ENCODE measurements around the gene UNC119.
A peak's percentile ranks its signal among the peaks of the same experiment; 100 is the strongest.

UNC119 gene

DNA sequence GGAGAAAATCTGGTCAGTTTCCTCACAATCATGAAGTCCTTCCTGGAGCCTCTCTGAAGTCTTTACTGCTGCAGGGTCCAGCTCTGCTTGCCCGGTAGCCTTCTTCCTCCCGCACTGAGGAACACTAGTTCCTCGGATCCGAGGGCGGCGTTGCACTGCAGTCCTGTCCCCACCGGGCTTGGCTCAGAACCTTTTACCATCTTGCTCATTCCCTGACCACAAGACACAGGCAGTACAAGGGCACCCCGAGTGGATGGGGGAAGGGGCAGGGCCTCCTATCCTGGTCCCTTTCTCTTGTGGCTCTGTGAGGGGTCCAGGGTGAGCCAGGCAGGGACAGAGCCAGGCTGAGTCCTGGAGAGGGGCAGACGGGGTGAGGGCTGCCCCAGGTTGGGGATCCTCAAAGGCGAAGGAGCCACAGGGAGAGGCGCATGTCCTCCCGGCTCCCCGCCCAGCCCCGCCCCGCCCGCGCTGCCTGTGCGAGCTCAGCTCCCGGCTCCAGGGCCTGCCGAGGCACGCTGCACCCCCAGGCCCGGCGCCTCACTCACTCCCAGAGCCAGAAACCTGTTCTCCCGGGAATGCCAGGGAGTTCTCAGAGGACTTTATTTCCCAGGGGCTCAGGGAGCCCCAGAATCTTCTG lies 44.7 kb downstream of the UNC119 start:
- Histone ChIP-seq H3K4me3 (peak overlapping the region; percentile 13 to 42 (median 23)), H3K27ac (peak overlapping the region in 18 of 21 experiments; percentile 14 to 86 (median 65))

DNA sequence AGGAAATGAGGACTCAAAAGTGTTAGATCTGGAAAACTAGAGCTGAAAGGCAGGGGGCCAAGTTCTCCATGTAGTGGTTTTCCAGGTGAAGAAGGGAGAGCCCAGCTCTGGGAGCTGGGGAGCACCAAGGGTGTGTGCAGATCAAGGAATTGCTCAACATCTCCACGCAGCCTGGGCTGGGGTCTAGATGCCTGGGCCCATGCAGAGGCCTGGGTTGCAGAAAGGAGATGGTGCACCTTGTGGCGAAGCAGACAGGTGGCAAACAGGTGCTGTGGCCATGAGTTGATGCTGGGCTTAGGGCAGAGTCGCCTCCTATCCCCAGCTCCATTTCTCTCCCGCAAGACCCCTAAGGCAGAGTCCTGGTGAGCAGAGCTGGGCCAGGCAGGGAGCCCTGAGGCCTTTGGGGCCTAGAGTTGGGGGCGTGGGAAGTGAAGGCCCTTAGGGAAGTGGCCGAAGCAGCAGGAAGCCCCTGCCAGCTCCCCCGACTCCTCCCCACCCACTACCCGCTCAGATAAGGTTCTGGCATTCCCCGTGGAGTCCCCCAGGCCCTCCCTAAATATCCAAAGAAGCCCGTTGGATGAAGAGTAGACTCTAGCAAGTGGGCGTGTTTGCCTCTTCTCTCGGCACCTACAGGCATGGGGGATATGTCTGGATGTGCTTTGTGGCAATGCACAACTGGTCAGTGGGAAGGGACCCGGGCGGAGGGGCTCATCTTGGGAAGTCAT lies 45.5 kb downstream of the UNC119 start:
- Histone ChIP-seq H3K4me3 (peak overlapping the region; percentile 13 to 42 (median 23)), H3K27ac (peak overlapping the region in 18 of 21 experiments; percentile 17 to 86 (median 66))

DNA sequence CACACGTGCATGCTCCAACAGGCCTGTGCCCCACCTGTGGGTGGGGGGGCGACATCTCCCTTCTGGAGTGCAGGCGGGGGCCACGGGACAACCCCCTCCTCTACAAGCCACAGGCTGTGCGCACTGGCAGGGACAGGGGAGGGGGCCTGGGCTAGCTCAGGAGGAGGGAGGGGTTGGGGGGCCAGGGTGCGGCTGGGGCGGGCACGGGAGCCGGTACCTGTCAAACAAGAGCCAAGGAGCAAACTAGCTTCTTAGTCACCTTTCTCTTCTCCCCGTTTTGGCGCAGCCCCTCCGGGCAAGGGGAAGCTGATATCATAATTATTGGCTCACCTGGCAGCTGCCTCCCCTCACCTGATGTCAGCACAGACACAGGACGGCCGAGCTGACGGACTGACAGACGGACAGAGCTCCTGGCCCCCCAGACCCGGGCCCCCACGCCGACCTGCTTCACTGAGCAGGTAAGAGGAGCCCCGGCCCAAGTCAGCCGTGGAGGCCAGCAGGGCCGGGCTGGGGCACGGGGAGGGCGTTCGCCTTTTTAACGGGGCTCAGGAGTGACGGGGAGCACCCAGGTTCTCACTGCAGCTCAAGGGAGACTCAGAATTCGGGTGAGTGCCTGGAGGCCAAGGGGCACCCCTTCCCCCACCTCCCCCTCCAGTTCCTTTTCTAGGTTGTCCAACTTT lies 46.3 kb downstream of the UNC119 start, which contains the start of gene FOXN1:
Gene FOXN1, plus strand, starts transcription at position 363 of the 680 bp plus-strand sequence. CDS start 17,622 bp downstream, outside the sequence.
- H3K4me3 ChIP-seq: peak within 1 kb of the TSS; percentile 13 to 42 (median 23)
- peak within 1 kb of the TSS in 19 of 21 experiments; percentile 17 to 86 (median 65) for H3K27ac ChIP-seq

DNA sequence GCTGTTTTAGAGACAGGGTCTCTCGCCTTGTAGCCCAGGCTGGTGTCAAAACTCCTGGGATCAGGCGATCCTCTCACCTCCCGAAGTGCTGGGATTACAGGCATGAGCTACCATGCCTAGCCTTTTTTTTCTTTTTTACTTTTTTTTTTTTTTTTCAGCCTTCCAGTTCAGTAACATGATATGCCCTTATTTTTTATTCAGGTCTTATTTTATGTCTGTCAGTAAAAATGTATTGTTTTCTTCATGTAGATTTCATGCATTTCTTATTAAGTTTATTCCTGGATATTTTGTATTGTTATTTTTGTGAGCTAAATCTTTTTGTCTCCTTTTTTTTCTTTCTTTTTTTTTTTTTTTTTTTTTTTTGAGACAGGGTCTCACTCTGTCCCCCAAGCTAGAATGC lies 49.0 kb downstream of the UNC119 start:
- H3K4me3 ChIP-seq: no peak overlapping the region

GRCh38 chr17:28501421-28502284 lies 50.8 kb downstream of the UNC119 start:
- H3K27ac ChIP-seq: peak overlapping the region in 11 of 21 experiments; percentile 2 to 65 (median 43)
- no peak overlapping the region for H3K4me3 ChIP-seq

More for the DNA sequence above, 49.0 kb downstream of the UNC119 start:
- H3K27ac ChIP-seq: no peak overlapping the region

- Histone ChIP-seq H3K27ac (peak overlapping the region in 4 of 21 experiments; percentile 43 to 56 (median 50)), H3K4me3 (no peak overlapping the region)
These were observed 51.6 kb downstream of the UNC119 start for GRCh38 chr17:28500712-28501379.

DNA sequence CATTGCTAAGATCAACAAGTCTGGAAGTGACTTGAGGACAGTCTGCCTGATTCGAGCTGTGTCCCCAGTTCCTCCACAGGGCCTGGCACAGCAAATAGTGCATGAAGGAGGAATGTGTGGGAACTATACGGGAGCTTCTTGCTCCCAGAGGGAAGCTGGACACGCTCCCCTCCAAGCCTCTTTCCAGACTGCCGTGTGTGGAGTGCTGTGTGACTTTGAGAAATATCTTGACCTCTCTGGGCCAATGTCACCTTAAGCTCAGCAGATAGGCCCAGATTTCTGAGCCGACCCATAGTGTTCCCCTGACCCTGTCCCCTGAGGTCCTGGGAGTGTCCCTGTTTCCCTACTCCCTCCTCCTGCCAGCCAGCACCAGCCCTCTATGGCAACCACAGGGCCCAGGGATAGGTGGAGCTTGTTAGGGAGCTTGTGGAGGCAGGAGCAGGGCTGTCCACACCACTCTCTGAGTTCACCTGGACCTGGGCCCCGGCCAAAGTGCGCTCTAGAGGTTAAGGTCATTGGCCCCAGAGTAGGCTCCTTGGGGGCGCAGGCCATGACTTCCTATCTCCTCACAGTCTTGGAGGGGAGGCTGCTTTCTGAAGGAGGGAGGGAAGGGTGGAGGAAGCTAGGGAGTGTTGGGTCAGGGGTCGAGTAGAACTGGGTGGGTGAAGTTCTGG lies 52.6 kb downstream of the UNC119 start:
- Histone ChIP-seq H3K27ac (peak overlapping the region in 1 of 21 experiments; percentile 10), H3K4me3 (no peak overlapping the region)

DNA sequence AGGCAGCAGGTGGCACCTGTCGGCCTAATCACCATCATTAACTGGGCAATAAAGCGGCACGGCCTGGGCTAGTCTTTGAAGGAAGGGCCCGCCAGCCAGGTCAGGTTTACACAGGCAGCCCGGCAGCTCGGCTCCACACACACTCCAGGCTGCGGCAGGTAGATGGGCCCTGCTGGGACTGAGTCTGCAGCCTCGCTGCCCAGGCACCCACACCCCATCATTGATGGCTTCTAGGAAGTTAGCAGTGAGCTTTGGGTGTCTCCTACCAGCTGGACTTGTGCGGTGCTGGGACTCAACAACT lies 53.1 kb downstream of the UNC119 start:
- H3K27ac ChIP-seq: peak overlapping the region in 2 of 21 experiments; percentile 10 to 57
- no peak overlapping the region for H3K4me3 ChIP-seq

- H3K4me3 ChIP-seq: no peak overlapping the region
- H3K27ac ChIP-seq: peak overlapping the region in 3 of 21 experiments; percentile 40 to 77 (median 57)
These were observed 53.6 kb downstream of the UNC119 start for GRCh38 chr17:28498652-28499363.

DNA sequence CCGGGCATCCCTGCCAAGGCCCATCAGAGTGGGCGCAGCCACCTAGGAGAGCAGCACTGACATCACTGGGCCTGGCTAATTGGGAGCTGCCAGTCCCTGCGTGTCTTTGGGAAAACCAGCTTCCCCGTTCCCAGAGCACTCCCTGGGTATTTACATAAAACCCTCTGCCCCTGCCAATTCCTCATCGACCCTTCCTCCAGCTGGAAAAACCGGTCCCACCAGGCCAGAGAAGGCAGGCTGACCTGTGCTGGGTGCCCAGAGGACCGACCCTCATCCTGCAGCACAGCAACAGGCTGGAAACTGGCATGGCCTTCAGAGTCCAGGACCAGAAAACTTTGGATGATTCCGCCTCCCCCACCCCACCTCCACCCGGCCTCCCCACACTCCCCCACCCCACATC lies 54.5 kb downstream of the UNC119 start:
- no peak overlapping the region for H3K4me3 ChIP-seq
- peak overlapping the region in 6 of 21 experiments; percentile 29 to 77 (median 56) for H3K27ac ChIP-seq

Data from skin epidermis (tissue), 12 donors.